Heart left ventricle (tissue), 13 donors: ENCODE results near the gene GPRASP3.

Experiments
- POLR2A ChIP-seq, 2 donors: fragments of 450-650 bp; IDR thresholded peaks; one replicate each; pipeline ENCODE4 v1.6.1; 2017; ENCODE audit warnings: antibody characterized with exemption in 2 of 2, mild to moderate bottlenecking in 2 of 2, moderate library complexity in 2 of 2
- TF ChIP-seq, protein P1 (sequence below), 12 donors: fragments of 200-600 bp; sonication (generic) in 4 of 12; IDR thresholded peaks; one replicate each; pipeline versions ENCODE4 v1.5.0 to v1.8.0; 2018 to 2022; ENCODE audit warnings: antibody characterized with exemption in 12 of 12, mild to moderate bottlenecking in 5 of 12
- donor health status: ischemic (EF 13 %, LVEDD 7.1; RV severe dilation, severe dysfunction).
- donor health status: DM: no; HTN: yes; CAD: no.
- donor health status: DM: no; HTN: no; CAD: no.
- donor health status: ischemic (EF 25% LVEDD 6.9; RV normal size, moderate dysfunction).
- donor health status: ischemic (EF 25% LVEDD 5.7; RV mildly dilated, moderate dysfunction).
- donor health status: ischemic (EF 35%, LVEDD 5.7; RV mildly dilated, moderate dysfunction).
- donor health status: nonischemic (EF 11% LVEDD 7.7; RV severe dilation, severe dysfunction).
- donor health status: DM: yes; HTN: yes; CAD: no.
- donor health status: PGD.
- donor health status: ischemic (EF 29% LVEDD 5.4; RV normal size, mild dysfunction).
- donor health status: nonischemic (EF 23%, LVEDD 6.1; RV moderate dilation, normal function).

DNA sequence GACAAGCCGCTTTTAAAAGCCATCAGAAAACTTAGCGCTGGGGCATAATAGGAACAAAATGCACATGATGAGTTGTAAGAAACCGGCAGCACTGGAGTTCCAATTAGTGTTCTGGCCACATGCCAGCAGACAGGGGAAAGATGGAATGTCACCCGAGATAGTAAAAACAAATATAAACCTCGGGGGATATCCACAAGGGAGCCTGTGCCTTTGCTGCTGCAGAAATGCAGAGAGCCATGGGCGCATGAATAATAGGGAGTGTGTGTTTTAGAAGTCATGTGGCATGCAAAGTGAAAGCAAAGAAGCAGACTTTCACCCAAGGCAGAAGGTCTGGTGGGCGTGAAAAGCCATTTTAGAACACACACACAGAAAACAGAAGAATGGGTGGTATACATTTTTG is 19.1 kb downstream of the GPRASP3 start:
- TF ChIP-seq, protein P1, sequence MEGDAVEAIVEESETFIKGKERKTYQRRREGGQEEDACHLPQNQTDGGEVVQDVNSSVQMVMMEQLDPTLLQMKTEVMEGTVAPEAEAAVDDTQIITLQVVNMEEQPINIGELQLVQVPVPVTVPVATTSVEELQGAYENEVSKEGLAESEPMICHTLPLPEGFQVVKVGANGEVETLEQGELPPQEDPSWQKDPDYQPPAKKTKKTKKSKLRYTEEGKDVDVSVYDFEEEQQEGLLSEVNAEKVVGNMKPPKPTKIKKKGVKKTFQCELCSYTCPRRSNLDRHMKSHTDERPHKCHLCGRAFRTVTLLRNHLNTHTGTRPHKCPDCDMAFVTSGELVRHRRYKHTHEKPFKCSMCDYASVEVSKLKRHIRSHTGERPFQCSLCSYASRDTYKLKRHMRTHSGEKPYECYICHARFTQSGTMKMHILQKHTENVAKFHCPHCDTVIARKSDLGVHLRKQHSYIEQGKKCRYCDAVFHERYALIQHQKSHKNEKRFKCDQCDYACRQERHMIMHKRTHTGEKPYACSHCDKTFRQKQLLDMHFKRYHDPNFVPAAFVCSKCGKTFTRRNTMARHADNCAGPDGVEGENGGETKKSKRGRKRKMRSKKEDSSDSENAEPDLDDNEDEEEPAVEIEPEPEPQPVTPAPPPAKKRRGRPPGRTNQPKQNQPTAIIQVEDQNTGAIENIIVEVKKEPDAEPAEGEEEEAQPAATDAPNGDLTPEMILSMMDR (IDR thresholded peaks at IDR 0.05), result no peak
- TF ChIP-seq POLR2A (IDR thresholded peaks at IDR 0.05), result no peak
